Astrocyte of the cerebellum (primary cell): ENCODE measurements around the gene GSS.

Experiments used
- DNase-seq: peaks from one replicate; pipeline ENCODE4 v3.0.0-alpha.2; 2011; ENCODE audit warnings: low read depth
- H3K4me3 ChIP-seq: 2 replicates; pipeline ENCODE4 v1.5.1; 2011; ENCODE audit warnings: mild to moderate bottlenecking, low read depth, low read length, moderate library complexity
- CTCF ChIP-seq: IDR thresholded peaks from 2 replicates; pipeline ENCODE4 v1.5.1; 2012; ENCODE audit warnings: low read length, low read depth, moderate library complexity, mild to moderate bottlenecking; ENCODE audit errors: missing control alignments
- in situ Hi-C: cut with HindIII; loops from 2 replicates; pipeline ENCODE4 v1.10.0; 2017; ENCODE audit warnings: low sequenced_read_pairs

GSS gene

DNA sequence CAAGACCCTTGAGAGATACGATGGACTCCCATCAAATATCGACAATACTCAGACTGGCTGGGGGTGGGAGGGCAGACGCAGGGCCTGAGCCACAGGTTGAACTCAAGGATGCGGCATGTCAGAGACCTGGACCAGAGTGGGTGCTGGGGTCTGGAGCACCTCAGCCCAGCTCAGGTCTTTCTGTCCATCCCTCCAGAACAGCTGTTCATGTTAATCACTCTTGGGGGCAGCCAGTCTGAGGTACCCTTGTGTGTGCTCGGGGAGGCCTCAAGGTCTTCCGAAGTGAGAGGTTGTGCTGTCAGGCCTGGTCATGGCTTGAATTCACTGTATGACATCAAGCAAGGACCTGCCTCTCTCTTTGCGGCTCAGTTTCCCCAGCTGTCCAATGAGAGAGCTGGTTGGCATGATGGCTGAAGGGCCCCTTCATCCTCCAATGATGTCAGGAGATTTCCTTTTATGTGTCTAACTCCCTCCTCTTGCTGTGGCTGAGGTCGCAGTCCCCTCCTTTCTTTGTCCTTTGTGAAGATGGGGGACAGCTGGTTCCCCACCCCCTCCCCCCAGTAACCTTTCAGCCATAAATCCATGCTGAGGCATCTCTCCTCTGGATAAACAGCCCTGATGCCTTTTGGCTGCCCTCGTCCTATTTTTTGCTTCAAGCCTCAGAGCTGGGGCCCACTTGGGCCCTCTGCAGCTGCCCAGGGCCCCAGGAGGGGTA is 15.4 kb upstream of the GSS start:
- DNase-seq: no peak
- in situ Hi-C loops: no loop called here
- no peak for TF ChIP-seq CTCF
- H3K4me3 ChIP-seq: no peak overlapping the region

DNA sequence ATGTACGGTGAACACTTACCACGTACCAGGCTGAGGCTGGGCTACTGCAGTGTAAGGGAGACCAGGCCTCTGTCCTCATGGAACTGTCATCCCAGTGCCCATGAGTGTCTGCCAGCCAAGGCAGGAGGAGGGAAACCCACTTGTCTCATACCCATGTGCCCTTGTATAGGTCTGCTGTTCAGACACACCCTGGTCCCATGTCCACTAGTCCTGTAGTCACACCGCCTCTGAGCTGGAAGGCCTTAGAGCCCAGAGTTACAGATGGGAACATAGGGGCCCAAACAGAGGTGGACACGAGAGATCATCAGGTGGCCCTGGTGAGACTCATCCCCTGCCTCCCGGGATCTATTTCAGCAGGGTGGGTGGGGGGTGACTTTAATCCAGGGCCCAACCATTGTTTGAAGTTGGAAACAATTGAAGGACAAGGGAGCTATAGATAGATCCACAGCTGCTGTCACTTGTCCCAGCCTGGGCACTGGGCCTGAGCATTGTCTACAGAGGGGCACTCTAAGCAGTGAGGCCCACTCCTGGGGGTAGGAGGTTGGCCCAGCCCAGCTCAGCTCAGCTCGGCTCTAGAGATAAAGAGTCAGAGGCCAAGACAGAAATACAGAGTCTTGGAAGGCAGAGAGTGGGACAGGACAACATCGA is 14.7 kb upstream of the GSS start:
- in situ Hi-C loops: no loop called here
- H3K4me3 ChIP-seq: no peak overlapping the region
- no peak for TF ChIP-seq CTCF
- no peak for DNase-seq

DNA sequence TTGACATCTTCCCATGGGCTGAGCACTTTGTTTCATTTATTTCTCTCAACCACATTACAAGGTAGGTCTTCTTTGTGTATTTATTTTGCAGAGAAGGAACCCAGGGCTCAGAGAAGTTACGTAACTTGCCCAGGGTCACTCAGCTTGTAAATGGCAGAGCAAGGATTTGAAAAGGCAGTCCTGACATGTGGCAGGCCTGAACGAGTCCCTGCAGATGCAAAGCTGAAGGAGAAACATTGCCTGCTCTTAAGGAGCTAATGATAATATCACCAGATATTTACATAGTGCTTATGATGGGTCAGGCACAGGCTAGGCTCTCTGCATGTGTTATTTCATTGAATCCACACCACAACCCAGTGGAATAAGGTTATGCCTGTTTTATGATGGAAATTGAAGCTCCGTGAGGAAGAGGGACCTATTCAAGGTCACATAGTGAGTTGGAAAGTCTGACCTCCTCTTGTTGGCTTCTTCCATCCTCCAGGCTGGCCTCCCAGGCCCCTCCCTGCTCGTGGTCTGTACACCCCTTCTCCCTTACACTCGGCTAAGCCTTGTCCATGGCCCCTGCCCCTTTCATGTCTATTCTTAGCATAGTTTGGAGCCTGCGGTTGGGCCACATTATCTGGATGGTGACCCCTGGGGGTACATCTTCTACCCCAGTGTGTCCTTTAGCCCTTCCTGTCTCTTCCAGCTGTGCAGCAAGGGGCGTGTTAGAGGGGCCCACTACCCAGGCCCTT is 12.6 kb upstream of the GSS start:
- H3K4me3 ChIP-seq: no peak overlapping the region
- no peak for DNase-seq
- TF ChIP-seq CTCF: no peak
- in situ Hi-C loops: no loop called here

- TF ChIP-seq CTCF: no peak
- in situ Hi-C loops: no loop called here
- no peak overlapping the region for H3K4me3 ChIP-seq
- no peak for DNase-seq
These were observed 11.8 kb upstream of the GSS start for GRCh38 chr20:34967421-34967820.

GRCh38 chr20:34965051-34965450 is 9.4 kb upstream of the GSS start:
- DNase-seq: no peak
- in situ Hi-C loops: no loop called here
- no peak overlapping the region for H3K4me3 ChIP-seq
- no peak for TF ChIP-seq CTCF

GRCh38 chr20:34964486-34964885 is 8.9 kb upstream of the GSS start:
- DNase-seq: no peak
- no peak for TF ChIP-seq CTCF
- no peak overlapping the region for H3K4me3 ChIP-seq
- in situ Hi-C loops: no loop called here
